GM23338 (cell line): ENCODE measurements around the gene DLK1.

Experiments used
- CTCF ChIP-seq, 2 experiments: fragments of 200-600 bp in 1 of 2; sonication (generic) in 1 of 2; conservative IDR thresholded peaks; 2 replicates each; pipeline versions ENCODE4 v1.5.1 to v1.6.1; 2016 to 2017; ENCODE audit warnings: antibody characterized with exemption in 2 of 2, low read depth in 2 of 2, mild to moderate bottlenecking in 2 of 2, moderate library complexity in 1 of 2
- EZH2phosphoT487 ChIP-seq: fragments of 200-600 bp; sonication (generic); IDR thresholded peaks from one replicate; pipeline ENCODE4 v1.8.1; 2018; ENCODE audit warnings: antibody characterized with exemption; ENCODE audit not compliant: unreplicated experiment
- JUNB ChIP-seq: IDR thresholded peaks from one replicate; pipeline ENCODE4 v1.6.1; 2016; ENCODE audit warnings: antibody characterized with exemption; ENCODE audit not compliant: unreplicated experiment
- NANOG ChIP-seq: IDR thresholded peaks from 2 replicates; pipeline ENCODE4 v1.6.1; 2016; ENCODE audit warnings: antibody characterized with exemption, borderline replicate concordance
- POLR2AphosphoS5 ChIP-seq: IDR thresholded peaks from 2 replicates; pipeline ENCODE4 v1.6.1; 2016; ENCODE audit warnings: antibody characterized with exemption, low read depth

GRCh38 chr14:100730581-100730980, 3.9 kb downstream of the DLK1 start:
- TF ChIP-seq CTCF (conservative IDR thresholded peaks at IDR 0.05; ENCODE audit: low read depth in 2 of 2) (no peak), POLR2AphosphoS5 (no peak), JUNB (no peak), NANOG (no peak), EZH2phosphoT487 (no peak)
